Parathyroid adenoma (tissue), 2 donors: ENCODE data around the gene CLEC4M.
"Not testable (repeated sequence)": the region's sequence is repeated elsewhere in the genome, so short reads cannot be mapped to it uniquely, and the experiment has no call there.

Source experiments
- H2AFZ ChIP-seq: fragments of 300-600 bp; sonication (generic); one replicate; pipeline ENCODE4 v1.7.0; 2017; ENCODE audit warnings: antibody characterized with exemption, mild to moderate bottlenecking
- H3K27ac ChIP-seq: fragments of 300-600 bp; sonication (generic); one replicate; pipeline ENCODE4 v1.7.0; 2017
- H3K27me3 ChIP-seq: fragments of 300-600 bp; sonication (generic); one replicate; pipeline ENCODE4 v1.7.0; 2017; ENCODE audit warnings: low read length; ENCODE audit not compliant: control insufficient read depth, insufficient read depth
- H3K36me3 ChIP-seq: fragments of 300-600 bp; sonication (generic); one replicate; pipeline ENCODE4 v1.7.0; 2017; ENCODE audit warnings: low read length; ENCODE audit not compliant: control insufficient read depth, insufficient read depth
- H3K4me1 ChIP-seq: fragments of 300-600 bp; sonication (generic); one replicate; pipeline ENCODE4 v1.7.0; 2017; ENCODE audit warnings: control low read depth
- H3K4me2 ChIP-seq: fragments of 300-600 bp; sonication (generic); one replicate; pipeline ENCODE4 v1.7.0; 2017; ENCODE audit warnings: low read length
- H3K4me3 ChIP-seq: fragments of 300-600 bp; sonication (generic); one replicate; pipeline ENCODE4 v1.7.0; 2017; ENCODE audit warnings: low read depth, low read length
- H3K79me2 ChIP-seq: fragments of 300-600 bp; sonication (generic); one replicate; pipeline ENCODE4 v1.7.0; 2017; ENCODE audit warnings: control low read depth
- H3K9ac ChIP-seq: fragments of 300-600 bp; sonication (generic); one replicate; pipeline ENCODE4 v1.7.0; 2017; ENCODE audit warnings: mild to moderate bottlenecking
- H3K9me3 ChIP-seq: fragments of 300-600 bp; sonication (generic); one replicate; pipeline ENCODE4 v1.7.0; 2017; ENCODE audit warnings: low read length; ENCODE audit not compliant: control insufficient read depth
- TF ChIP-seq, protein P1 (sequence below): fragments of 300-600 bp; sonication (generic); IDR thresholded peaks from one replicate; pipeline ENCODE4 v1.7.0; 2017; ENCODE audit warnings: antibody characterized with exemption, mild to moderate bottlenecking
- donor health status: primary hyperparathyroidism.

Gene CLEC4M

DNA sequence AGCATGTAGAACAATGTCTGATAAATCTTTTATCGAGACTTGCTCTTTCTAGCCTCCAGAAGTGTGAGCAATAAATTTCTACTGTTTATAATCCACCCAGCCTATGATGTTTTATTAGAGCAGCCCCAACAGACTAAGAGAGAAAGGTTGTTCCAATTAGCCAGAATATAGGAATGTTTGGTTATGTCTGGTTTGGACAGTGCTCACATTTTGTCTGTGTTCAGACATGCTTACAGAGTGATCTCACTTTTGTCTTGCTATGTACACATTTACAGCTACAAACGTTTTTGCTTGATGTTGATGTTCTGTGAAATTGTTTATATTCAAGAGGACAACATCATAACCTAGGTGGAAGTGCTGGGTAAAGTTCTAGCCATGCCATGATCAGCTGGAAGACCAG is 48.9 kb downstream of the CLEC4M start:
- TF ChIP-seq, protein P1, sequence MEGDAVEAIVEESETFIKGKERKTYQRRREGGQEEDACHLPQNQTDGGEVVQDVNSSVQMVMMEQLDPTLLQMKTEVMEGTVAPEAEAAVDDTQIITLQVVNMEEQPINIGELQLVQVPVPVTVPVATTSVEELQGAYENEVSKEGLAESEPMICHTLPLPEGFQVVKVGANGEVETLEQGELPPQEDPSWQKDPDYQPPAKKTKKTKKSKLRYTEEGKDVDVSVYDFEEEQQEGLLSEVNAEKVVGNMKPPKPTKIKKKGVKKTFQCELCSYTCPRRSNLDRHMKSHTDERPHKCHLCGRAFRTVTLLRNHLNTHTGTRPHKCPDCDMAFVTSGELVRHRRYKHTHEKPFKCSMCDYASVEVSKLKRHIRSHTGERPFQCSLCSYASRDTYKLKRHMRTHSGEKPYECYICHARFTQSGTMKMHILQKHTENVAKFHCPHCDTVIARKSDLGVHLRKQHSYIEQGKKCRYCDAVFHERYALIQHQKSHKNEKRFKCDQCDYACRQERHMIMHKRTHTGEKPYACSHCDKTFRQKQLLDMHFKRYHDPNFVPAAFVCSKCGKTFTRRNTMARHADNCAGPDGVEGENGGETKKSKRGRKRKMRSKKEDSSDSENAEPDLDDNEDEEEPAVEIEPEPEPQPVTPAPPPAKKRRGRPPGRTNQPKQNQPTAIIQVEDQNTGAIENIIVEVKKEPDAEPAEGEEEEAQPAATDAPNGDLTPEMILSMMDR, result no peak
- Histone ChIP-seq H3K4me3 (no peak overlapping the region), H3K27ac (no peak overlapping the region), H2AFZ (no peak overlapping the region), H3K4me1 (no peaks in the 10 kb centered on the region), H3K9ac (no peak overlapping the region), H3K4me2 (no peak overlapping the region), H3K27me3 (no peaks in the 10 kb centered on the region), H3K79me2 (no peaks in the 10 kb centered on the region), H3K36me3 (no peaks in the 10 kb centered on the region), H3K9me3 (no peaks in the 10 kb centered on the region)

DNA sequence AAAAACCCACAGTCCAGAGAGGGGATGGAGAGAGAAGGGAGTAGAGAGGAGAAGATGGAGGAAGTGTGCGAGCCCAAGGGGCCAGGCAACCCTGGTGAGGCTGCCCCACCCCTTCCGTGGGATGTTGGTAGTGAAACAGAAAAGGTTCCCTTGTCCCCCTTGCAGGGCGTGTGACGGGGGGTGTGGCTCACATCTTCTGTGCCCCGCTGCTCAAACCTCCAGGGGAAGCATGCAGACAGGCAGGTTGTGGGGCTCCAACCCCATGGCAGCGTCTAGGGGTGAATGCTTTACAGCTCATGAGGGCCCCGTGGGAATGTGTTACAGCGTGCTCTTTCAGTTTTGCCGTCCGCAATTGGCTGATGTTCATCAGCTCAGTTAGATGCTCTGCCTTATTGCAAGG is 52.3 kb downstream of the CLEC4M start:
- H3K4me1 ChIP-seq, result no peaks in the 10 kb centered on the region
- no peak overlapping the region for H3K4me2 ChIP-seq
- no peaks in the 10 kb centered on the region for H3K27me3 ChIP-seq
- H3K27ac ChIP-seq, result no peak overlapping the region
- no peak overlapping the region for H3K4me3 ChIP-seq
- TF ChIP-seq, protein P1, result no peak
- no peak overlapping the region for H2AFZ ChIP-seq
- no peaks in the 10 kb centered on the region for H3K36me3 ChIP-seq
- no peak overlapping the region for H3K9ac ChIP-seq
- no peaks in the 10 kb centered on the region for H3K9me3 ChIP-seq
- H3K79me2 ChIP-seq, result no peaks in the 10 kb centered on the region

DNA sequence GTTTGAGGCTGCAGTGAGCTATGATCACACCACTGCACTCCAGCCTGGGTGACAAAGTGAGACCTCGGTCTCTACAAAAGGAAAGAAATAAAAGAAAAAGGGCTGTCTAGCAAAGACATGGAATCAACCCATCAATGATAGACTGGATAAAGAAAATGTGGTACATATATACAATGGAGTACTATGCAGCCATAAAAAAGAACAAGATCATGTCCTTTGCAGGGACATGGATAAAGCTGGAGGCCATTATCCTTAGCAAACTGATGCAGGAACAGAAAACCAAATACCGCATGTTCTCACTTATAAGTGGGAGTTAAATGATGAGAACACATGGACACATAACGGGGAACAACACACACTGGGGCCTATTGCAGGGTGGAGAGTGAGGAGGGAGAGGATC is 53.0 kb downstream of the CLEC4M start:
- not testable (repeated sequence) for H2AFZ ChIP-seq, H3K36me3 ChIP-seq, H3K4me1 ChIP-seq, H3K27me3 ChIP-seq, H3K27ac ChIP-seq, H3K9me3 ChIP-seq, H3K9ac ChIP-seq, H3K4me2 ChIP-seq, H3K4me3 ChIP-seq, H3K79me2 ChIP-seq

DNA sequence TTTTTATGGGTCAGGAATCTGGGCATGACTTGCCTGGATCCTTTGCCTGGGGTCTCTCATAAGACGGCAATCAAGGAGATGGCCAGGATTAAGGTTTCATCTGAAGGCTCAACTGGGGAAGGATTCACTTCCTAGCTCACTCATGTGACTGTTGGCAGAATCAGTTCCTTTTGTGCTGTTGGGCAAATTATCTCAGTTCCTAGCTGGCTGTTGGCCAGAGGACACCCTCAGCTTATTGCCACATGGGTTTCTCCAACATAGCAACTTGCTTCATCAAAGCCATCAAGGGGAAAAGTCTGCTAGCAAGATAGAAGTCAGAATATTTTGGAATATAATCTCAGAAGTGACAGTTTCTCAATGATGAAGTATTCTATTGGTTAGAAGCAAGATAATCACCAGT is 54.8 kb downstream of the CLEC4M start:
- Histone ChIP-seq H3K4me2 (no peak overlapping the region), H3K4me3 (no peak overlapping the region), H3K36me3 (no peaks in the 10 kb centered on the region), H3K4me1 (no peaks in the 10 kb centered on the region), H3K27ac (no peak overlapping the region), H3K79me2 (no peaks in the 10 kb centered on the region), H3K9me3 (no peaks in the 10 kb centered on the region), H3K9ac (no peak overlapping the region), H2AFZ (no peak overlapping the region), H3K27me3 (no peaks in the 10 kb centered on the region)
- TF ChIP-seq, protein P1, result no peak

DNA sequence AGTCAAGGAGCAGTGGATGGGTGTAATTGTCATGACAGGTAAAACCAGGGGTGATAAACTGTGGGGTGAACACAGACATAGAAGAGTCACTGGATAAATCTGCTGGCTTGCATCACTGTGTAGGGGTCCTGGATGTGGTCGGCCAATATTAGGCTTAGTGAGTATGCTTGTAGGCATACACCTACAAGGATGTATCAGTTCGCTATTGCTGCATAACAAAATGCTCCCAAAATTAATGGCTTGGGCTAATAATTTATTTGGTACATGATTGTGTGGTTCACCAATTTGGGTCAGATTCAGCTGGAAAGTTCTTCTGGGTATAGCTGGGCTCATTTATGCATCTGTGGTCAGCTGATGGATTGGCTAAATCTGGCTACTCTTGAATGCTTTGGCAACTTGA is 55.8 kb downstream of the CLEC4M start:
- no peaks in the 10 kb centered on the region for H3K36me3 ChIP-seq

More for the DNA sequence above, 55.8 kb downstream of the CLEC4M start:
- H3K79me2 ChIP-seq, result no peaks in the 10 kb centered on the region
- no peak overlapping the region for H3K4me3 ChIP-seq
- H3K27ac ChIP-seq, result no peak overlapping the region
- TF ChIP-seq, protein P1, result no peak
- H3K27me3 ChIP-seq, result no peaks in the 10 kb centered on the region
- no peak overlapping the region for H3K4me2 ChIP-seq
- H3K9me3 ChIP-seq, result no peaks in the 10 kb centered on the region
- no peaks in the 10 kb centered on the region for H3K4me1 ChIP-seq
- H2AFZ ChIP-seq, result no peak overlapping the region
- no peak overlapping the region for H3K9ac ChIP-seq
